ENCODE measurements around the gene ANTXR1.

- no peak for TF ChIP-seq RFX5 (IDR thresholded peaks at IDR 0.05; ENCODE audit: borderline replicate concordance, low read depth, low read length)
- no peak for TF ChIP-seq CTCF (IDR thresholded peaks at IDR 0.05; ENCODE audit: control extremely low read depth in 1 of 3, insufficient read depth in 1 of 3, low read depth in 1 of 3, low read length in 3 of 3)
- no peak for TF ChIP-seq POLR2A (IDR thresholded peaks at IDR 0.05; ENCODE audit: control extremely low read depth in 1 of 2, low read depth in 2 of 2, low read length in 2 of 2)
- TF ChIP-seq JUND (IDR thresholded peaks at IDR 0.05; ENCODE audit: low read length): no peak
- no peak for TF ChIP-seq MAFK (IDR thresholded peaks at IDR 0.05; ENCODE audit: low read depth, low read length)
Observed at GRCh38 chr2:69213782-69214181, 200.8 kb downstream of the ANTXR1 start.

Data from H1 (cell line).